GM12872 (cell line): ENCODE results near the gene MAP3K10.

Experiments used
- CTCF ChIP-seq: IDR thresholded peaks from 3 replicates; pipeline ENCODE4 v1.5.1; 2011; ENCODE audit warnings: low read depth, mild to moderate bottlenecking, low read length, moderate library complexity; ENCODE audit not compliant: insufficient read depth

The MAP3K10 gene

GRCh38 chr19:40191836-40192646 is 815 bp downstream of the MAP3K10 start:
- no peak for TF ChIP-seq CTCF

DNA sequence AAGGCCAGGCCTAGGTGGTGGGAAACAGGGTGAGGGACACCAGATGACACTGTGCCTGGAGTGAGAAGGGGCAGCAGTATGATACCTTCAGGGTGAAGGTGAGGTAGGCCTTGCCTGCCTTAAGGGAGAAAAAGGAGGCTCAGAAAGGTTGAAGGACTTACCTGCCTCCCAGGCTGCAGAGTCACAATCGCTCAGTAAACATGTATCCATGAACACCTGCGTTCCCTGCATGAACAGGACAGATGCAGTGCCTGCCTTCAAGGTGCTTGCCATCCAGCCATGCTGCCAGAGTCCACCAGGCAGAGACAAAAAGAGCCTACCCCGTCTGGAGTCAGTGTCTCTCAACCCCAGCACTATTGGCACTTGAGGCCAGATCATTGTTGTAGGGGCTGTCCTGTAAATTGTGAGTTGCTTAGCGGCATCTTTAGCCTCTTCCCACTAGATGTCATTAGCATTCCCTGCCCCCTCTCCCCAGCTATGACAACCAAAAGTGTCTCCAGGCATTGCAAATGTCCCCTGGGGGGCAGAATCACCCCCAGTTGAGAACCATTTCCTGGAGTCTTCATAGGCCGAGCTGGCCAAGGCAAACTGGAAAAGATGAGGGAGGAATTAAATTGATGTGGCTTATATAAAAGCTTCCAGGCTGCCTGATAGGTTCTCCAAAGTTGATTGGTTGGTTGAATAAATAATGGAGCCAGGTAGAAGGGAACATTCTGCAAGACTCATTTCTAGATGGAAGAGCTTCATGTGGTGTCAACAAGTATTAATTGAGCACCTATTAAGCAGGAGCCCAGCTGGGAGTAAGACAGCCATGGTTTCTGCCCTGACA is 1.7 kb downstream of the MAP3K10 start:
- TF ChIP-seq CTCF: no peak

DNA sequence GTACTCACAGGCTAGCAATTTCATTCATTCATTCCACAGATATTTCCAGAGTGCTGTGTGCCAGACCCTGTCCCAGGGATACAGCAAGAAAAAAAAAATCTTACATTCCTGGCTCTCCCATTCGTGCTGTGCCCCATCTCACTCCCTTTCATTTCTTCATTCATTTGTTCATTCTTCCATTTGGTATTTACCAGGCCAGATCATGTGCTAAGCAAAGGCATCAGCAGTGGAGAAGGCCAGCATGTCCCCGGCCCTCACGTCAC is 2.3 kb downstream of the MAP3K10 start:
- no peak for TF ChIP-seq CTCF

DNA sequence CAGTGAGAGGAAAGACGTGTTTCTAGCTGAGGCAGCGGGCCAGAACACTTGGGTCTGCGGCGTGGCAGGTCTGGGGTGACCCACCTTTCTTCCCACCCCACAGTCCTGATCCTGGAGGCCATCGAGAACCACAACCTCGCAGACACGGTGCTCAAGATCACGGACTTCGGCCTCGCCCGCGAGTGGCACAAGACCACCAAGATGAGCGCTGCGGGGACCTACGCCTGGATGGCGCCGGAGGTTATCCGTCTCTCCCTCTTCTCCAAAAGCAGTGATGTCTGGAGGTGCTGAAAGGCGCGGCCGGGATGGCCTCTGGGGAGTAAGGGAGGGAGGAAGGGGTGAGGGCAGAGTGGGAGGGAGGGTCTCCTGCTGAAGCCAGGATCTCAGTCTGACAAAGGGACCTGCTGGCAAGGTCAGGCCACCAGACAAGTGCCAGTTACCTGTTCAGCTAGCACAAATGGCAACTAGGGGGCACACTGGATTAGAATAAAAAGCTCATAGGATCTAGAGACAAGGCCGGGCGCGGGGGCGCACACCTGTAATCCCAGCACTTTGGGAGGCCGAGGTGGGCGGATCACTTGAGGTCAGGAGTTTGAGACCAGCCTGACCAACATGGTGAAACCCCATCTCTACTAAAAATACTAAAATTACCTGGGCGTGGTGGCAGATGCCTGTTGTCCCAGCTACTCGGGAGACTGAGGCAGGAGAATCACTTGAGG is 7.2 kb downstream of the MAP3K10 start:
- TF ChIP-seq CTCF: no peak

DNA sequence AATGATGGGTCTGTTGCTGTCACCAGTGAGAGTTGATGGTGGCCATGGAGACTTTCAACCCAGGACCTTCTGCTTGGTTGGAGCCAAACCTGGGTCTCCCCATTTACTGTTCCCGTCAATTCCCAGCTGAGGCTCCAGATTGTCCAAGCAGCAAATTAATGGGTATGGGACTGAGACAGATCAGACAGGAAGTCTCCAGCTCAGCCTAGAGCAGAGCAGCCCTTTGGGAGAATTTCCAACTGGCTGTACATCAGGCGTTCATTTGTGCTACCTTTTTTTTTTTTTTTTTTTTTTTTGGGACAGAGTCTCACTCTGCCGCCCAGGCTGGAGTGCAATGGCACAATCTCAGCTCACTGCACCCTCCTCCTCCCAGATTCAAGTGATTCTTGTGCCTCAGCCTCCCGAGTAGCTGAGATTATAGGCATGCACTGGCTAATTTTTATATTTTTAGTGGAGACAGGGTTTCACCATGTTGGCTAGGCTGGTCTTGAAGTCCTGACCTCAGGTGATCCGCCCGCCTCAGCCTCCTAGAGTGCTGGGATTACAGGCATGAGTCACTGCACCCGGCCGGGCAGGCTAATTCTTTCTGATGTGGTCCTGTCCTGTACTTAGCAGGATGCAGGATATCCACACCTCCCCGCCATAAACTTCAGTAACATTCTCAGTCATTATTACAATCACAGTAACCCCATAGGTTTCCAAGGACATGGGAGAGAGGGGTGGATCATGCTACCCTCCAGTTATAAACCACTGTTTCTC is 9.3 kb downstream of the MAP3K10 start:
- no peak for TF ChIP-seq CTCF

GRCh38 chr19:40204381-40204780 is 13.2 kb downstream of the MAP3K10 start:
- TF ChIP-seq CTCF: no peak

DNA sequence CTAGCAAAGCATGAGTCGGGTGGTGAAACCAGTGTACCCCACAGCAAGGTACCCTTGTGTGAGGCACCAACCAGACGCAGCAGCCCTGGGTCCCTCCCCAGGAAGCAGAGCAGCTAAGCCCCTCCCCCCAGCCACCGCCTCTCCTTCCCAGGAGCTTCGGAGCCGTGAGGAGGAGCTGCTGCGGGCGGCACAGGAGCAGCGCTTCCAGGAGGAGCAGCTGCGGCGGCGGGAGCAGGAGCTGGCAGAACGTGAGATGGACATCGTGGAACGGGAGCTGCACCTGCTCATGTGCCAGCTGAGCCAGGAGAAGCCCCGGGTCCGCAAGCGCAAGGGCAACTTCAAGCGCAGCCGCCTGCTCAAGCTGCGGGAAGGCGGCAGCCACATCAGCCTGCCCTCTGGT is 14.5 kb downstream of the MAP3K10 start:
- TF ChIP-seq CTCF: no peak
